Activated naive CD4-positive, alpha-beta T cell treated with anti-CD3 and anti-CD28 coated beads for 36 hours (primary cell): ENCODE results near the gene RSPRY1. TPM values are rescaled to one million over a fixed set of nuclear protein-coding genes. Genes with fewer than 3 reads are reported as not detected.
A peak's percentile ranks its signal among the peaks of the same experiment; 100 is the strongest.
"Not testable (repeated sequence)": the region's sequence is repeated elsewhere in the genome, so short reads cannot be mapped to it uniquely, and the experiment has no call there.

Experiments used
- CTCF ChIA-PET: fragments of 350-600 bp; sonication (Branson Sonifier 250); formaldehyde crosslinking; loops from one replicate; lab custom pipeline; 2021; ENCODE audit warnings: antibody characterized with exemption; lab: Charles Lee
- DNase-seq: peaks from one replicate; pipeline ENCODE4 v3.0.0-alpha.2; 2020
- H3K27ac Mint-ChIP-seq: one replicate; pipeline ENCODE4 v1.8.0; 2021; ENCODE audit warnings: mild to moderate bottlenecking, mixed read lengths
- H3K27me3 Mint-ChIP-seq: one replicate; pipeline ENCODE4 v1.8.0; 2021; ENCODE audit warnings: low read depth, mixed read lengths
- H3K36me3 Mint-ChIP-seq: one replicate; pipeline ENCODE4 v1.8.0; 2021; ENCODE audit warnings: low read depth, mixed read lengths
- H3K4me1 Mint-ChIP-seq: one replicate; pipeline ENCODE4 v1.8.0; 2021; ENCODE audit warnings: low read depth, mixed read lengths
- H3K4me3 Mint-ChIP-seq: one replicate; pipeline ENCODE4 v1.8.0; 2021; ENCODE audit warnings: mild to moderate bottlenecking, moderate library complexity, mixed read lengths
- H3K9me3 Mint-ChIP-seq: one replicate; pipeline ENCODE4 v1.8.0; 2021; ENCODE audit warnings: mixed read lengths
- intact Hi-C: fragments of 100-400 bp; cut with micrococcal nuclease; formaldehyde crosslinking; loops from one replicate; pipeline ENCODE4 v1.15.1; 2023
- total RNA-seq, 2 experiments: library from RNA; stranded (reverse); gene quantifications; one replicate each; pipeline ENCODE4 v1.2.3, GENCODE V29; 2021

Gene RSPRY1
- total RNA-seq, 2 experiments from 2014 or later, result 25.7 to 28.7 TPM

GRCh38 chr16:57264381-57264780, 78.3 kb downstream of the RSPRY1 start:
- peak; percentile 1 for DNase-seq
- peaks cover 59% of the 10 kb centered on the region for H3K4me1 Mint-ChIP-seq
- H3K4me3 Mint-ChIP-seq, result no peak overlapping the region
- no peaks in the 10 kb centered on the region for H3K27me3 Mint-ChIP-seq
- intact Hi-C loops, result no loop called here
- H3K9me3 Mint-ChIP-seq, result no peaks in the 10 kb centered on the region
- CTCF ChIA-PET, result no interaction called here
- H3K36me3 Mint-ChIP-seq, result no peaks in the 10 kb centered on the region
- H3K27ac Mint-ChIP-seq, result no peak overlapping the region

- no peak overlapping the region for H3K4me3 Mint-ChIP-seq
Observed at GRCh38 chr16:57264950-57265371, 78.8 kb downstream of the RSPRY1 start.

GRCh38 chr16:57265850-57266530, 79.9 kb downstream of the RSPRY1 start:
- DNase-seq, result no peak
- CTCF ChIA-PET, result interaction anchor here (1.4 kb wide), 1 partner anchor 153 kb away, joined by 3 read pairs; no protein-coding TSS in a partner anchor
- H3K27ac Mint-ChIP-seq, result peak overlapping the region; percentile 73
- intact Hi-C loops, result loop anchor here (1.0 kb wide), 2 partner anchors 11 to 21 kb away; partner anchors contain the start of gene ARL2BP
- no peaks in the 10 kb centered on the region for H3K9me3 Mint-ChIP-seq
- no peaks in the 10 kb centered on the region for H3K27me3 Mint-ChIP-seq
- H3K36me3 Mint-ChIP-seq, result no peaks in the 10 kb centered on the region
- H3K4me3 Mint-ChIP-seq, result no peak overlapping the region
- H3K4me1 Mint-ChIP-seq, result peaks cover 49% of the 10 kb centered on the region

More at GRCh38 chr16:57264950-57265371, 78.8 kb downstream of the RSPRY1 start:
- no peaks in the 10 kb centered on the region for H3K9me3 Mint-ChIP-seq
- H3K4me1 Mint-ChIP-seq, result peaks cover 58% of the 10 kb centered on the region
- no peak for DNase-seq
- H3K27ac Mint-ChIP-seq, result no peak overlapping the region
- CTCF ChIA-PET, result interaction anchor here (1.4 kb wide), 1 partner anchor 154 kb away, joined by 3 read pairs; no protein-coding TSS in a partner anchor
- no peaks in the 10 kb centered on the region for H3K36me3 Mint-ChIP-seq
- intact Hi-C loops, result no loop called here
- no peaks in the 10 kb centered on the region for H3K27me3 Mint-ChIP-seq

- H3K4me1 Mint-ChIP-seq, result peaks cover 49% of the 10 kb centered on the region
- intact Hi-C loops, result loop anchor here (1.0 kb wide), 2 partner anchors 11 to 21 kb away; partner anchors contain the start of gene ARL2BP
- no peaks in the 10 kb centered on the region for H3K36me3 Mint-ChIP-seq
- CTCF ChIA-PET, result no interaction called here
- DNase-seq, result peak; percentile 64
- no peak overlapping the region for H3K4me3 Mint-ChIP-seq
- H3K27ac Mint-ChIP-seq, result peak overlapping the region; percentile 73
- no peaks in the 10 kb centered on the region for H3K27me3 Mint-ChIP-seq
- H3K9me3 Mint-ChIP-seq, result no peaks in the 10 kb centered on the region
Observed at GRCh38 chr16:57266531-57267260, 80.6 kb downstream of the RSPRY1 start.

- CTCF ChIA-PET, result interaction anchor here (1.8 kb wide), 1 partner anchor 150 kb away, joined by 4 read pairs; no protein-coding TSS in a partner anchor
- DNase-seq, H3K9me3 Mint-ChIP-seq, H3K27me3 Mint-ChIP-seq, H3K4me3 Mint-ChIP-seq, intact Hi-C loops, H3K36me3 Mint-ChIP-seq: not testable (repeated sequence)
- Mint-ChIP-seq H3K27ac (peak overlapping the region; percentile 46), H3K4me1 (peaks cover 49% of the 10 kb centered on the region)
Observed at GRCh38 chr16:57267343-57267742, 81.2 kb downstream of the RSPRY1 start.

- Mint-ChIP-seq H3K27me3 (no peaks in the 10 kb centered on the region), H3K9me3 (no peaks in the 10 kb centered on the region), H3K4me3 (no peak overlapping the region), H3K36me3 (no peaks in the 10 kb centered on the region), H3K4me1 (peaks cover 48% of the 10 kb centered on the region), H3K27ac (peak overlapping the region; percentile 58)
- CTCF ChIA-PET, result interaction anchor here (0.6 to 2.0 kb wide), 5 partner anchors 9 to 155 kb away, joined by 3 to 8 read pairs (median 4); no protein-coding TSS in a partner anchor
- intact Hi-C loops, result no loop called here
- no peak for DNase-seq
Observed at GRCh38 chr16:57268804-57269800, 83.0 kb downstream of the RSPRY1 start.

- Mint-ChIP-seq H3K36me3 (no peaks in the 10 kb centered on the region), H3K4me1 (peaks cover 39% of the 10 kb centered on the region), H3K9me3 (no peaks in the 10 kb centered on the region), H3K4me3 (no peak overlapping the region), H3K27ac (no peak overlapping the region), H3K27me3 (no peaks in the 10 kb centered on the region)
- no peak for DNase-seq
- intact Hi-C loops, result no loop called here
- CTCF ChIA-PET, result interaction anchor here (2.0 kb wide), 1 partner anchor 10 kb away, joined by 8 read pairs; no protein-coding TSS in a partner anchor
Observed at GRCh38 chr16:57270221-57271062, 84.3 kb downstream of the RSPRY1 start.

GRCh38 chr16:57271063-57271345, 84.9 kb downstream of the RSPRY1 start:
- Mint-ChIP-seq H3K4me1 (peaks cover 34% of the 10 kb centered on the region), H3K27me3 (no peaks in the 10 kb centered on the region), H3K27ac (no peak overlapping the region), H3K36me3 (no peaks in the 10 kb centered on the region), H3K9me3 (no peaks in the 10 kb centered on the region), H3K4me3 (no peak overlapping the region)
- intact Hi-C loops, result no loop called here
- DNase-seq, result no peak
- CTCF ChIA-PET, result interaction anchor here (2.0 kb wide), 1 partner anchor 10 kb away, joined by 8 read pairs; no protein-coding TSS in a partner anchor

GRCh38 chr16:57271867-57272495, 85.9 kb downstream of the RSPRY1 start:
- Mint-ChIP-seq H3K4me1 (peaks cover 31% of the 10 kb centered on the region), H3K36me3 (no peaks in the 10 kb centered on the region), H3K27ac (no peak overlapping the region), H3K4me3 (no peak overlapping the region), H3K9me3 (no peaks in the 10 kb centered on the region), H3K27me3 (no peaks in the 10 kb centered on the region)
- CTCF ChIA-PET, result no interaction called here
- no peak for DNase-seq
- intact Hi-C loops, result no loop called here

GRCh38 chr16:57273359-57273758, 87.2 kb downstream of the RSPRY1 start:
- CTCF ChIA-PET, result interaction anchor here (0.6 kb wide), 1 partner anchor 143 kb away, joined by 3 read pairs; no protein-coding TSS in a partner anchor
- intact Hi-C loops, result no loop called here

GRCh38 chr16:57273826-57274225, 87.7 kb downstream of the RSPRY1 start:
- Mint-ChIP-seq H3K27me3 (no peaks in the 10 kb centered on the region), H3K27ac (no peak overlapping the region), H3K4me1 (peaks cover 30% of the 10 kb centered on the region), H3K36me3 (no peaks in the 10 kb centered on the region), H3K4me3 (no peak overlapping the region), H3K9me3 (no peaks in the 10 kb centered on the region)
- no peak for DNase-seq
- intact Hi-C loops, result no loop called here
- CTCF ChIA-PET, result no interaction called here

More at GRCh38 chr16:57273359-57273758, 87.2 kb downstream of the RSPRY1 start:
- Mint-ChIP-seq H3K36me3 (no peaks in the 10 kb centered on the region), H3K27ac (no peak overlapping the region), H3K9me3 (no peaks in the 10 kb centered on the region), H3K27me3 (no peaks in the 10 kb centered on the region), H3K4me3 (no peak overlapping the region), H3K4me1 (peaks cover 30% of the 10 kb centered on the region)
- no peak for DNase-seq
